Activated T-helper 9 cell treated with anti-CD3 and anti-CD28 coated beads, Interleukin-2, amount 50 U/mL, for 16 hours (primary cell): ENCODE data around the gene SEPTIN6.

Source experiments
- DNase-seq: peaks from one replicate; pipeline ENCODE4 v3.0.0-alpha.2; 2020; ENCODE audit warnings: low read depth

The SEPTIN6 gene

GRCh38 chrX:119693040-119693995, at the start of gene SEPTIN6:
Gene SEPTIN6 (minus strand): TSS chrX:119693168. CDS start chrX:119693105, 63 bp downstream.
- DNase-seq = peak; percentile 79

GRCh38 chrX:119738742-119739141, 45.8 kb upstream of the SEPTIN6 start:
- DNase-seq = no peak

- no peak for DNase-seq
Observed at GRCh38 chrX:119736206-119736764, 43.3 kb upstream of the SEPTIN6 start.

GRCh38 chrX:119735467-119735866, 42.5 kb upstream of the SEPTIN6 start:
- no peak for DNase-seq

GRCh38 chrX:119734897-119735339, 42.0 kb upstream of the SEPTIN6 start:
- no peak for DNase-seq

GRCh38 chrX:119729408-119730201, 36.6 kb upstream of the SEPTIN6 start:
- peak; percentile 48 for DNase-seq

GRCh38 chrX:119728487-119728886, 35.5 kb upstream of the SEPTIN6 start:
- DNase-seq = no peak

GRCh38 chrX:119726900-119727555, 34.1 kb upstream of the SEPTIN6 start:
- no peak for DNase-seq

GRCh38 chrX:119721926-119722325, 29.0 kb upstream of the SEPTIN6 start:
- DNase-seq = no peak

GRCh38 chrX:119721487-119721886, 28.5 kb upstream of the SEPTIN6 start:
- DNase-seq = no peak

- no peak for DNase-seq
Observed at GRCh38 chrX:119709630-119710029, 16.7 kb upstream of the SEPTIN6 start.

GRCh38 chrX:119708936-119709335, 16.0 kb upstream of the SEPTIN6 start:
- DNase-seq = no peak

- no peak for DNase-seq
Observed at GRCh38 chrX:119706616-119707015, 13.6 kb upstream of the SEPTIN6 start.

GRCh38 chrX:119698845-119699244, 5.9 kb upstream of the SEPTIN6 start:
- DNase-seq = no peak

GRCh38 chrX:119696251-119696890, 3.4 kb upstream of the SEPTIN6 start:
- no peak for DNase-seq

- no peak for DNase-seq
Observed at GRCh38 chrX:119695535-119696050, 2.6 kb upstream of the SEPTIN6 start.

- DNase-seq = no peak
Observed at GRCh38 chrX:119694601-119695534, 1.9 kb upstream of the SEPTIN6 start.

- no peak for DNase-seq
Observed at GRCh38 chrX:119693996-119694451, 1.1 kb upstream of the SEPTIN6 start.

GRCh38 chrX:119692191-119693039, 553 bp downstream of the SEPTIN6 start:
- DNase-seq = peak; percentile 59
